HepG2 (cell line): Measurements from ENCODE around the gene CAPN10. TPM values are rescaled to one million over a fixed set of nuclear protein-coding genes. Genes with fewer than 3 reads are reported as not detected.

Source experiments
- ADNP ChIP-seq: sonication (generic); formaldehyde crosslinking; IDR thresholded peaks from 2 replicates; pipeline ENCODE4 v1.4.0; 2020; ENCODE audit warnings: missing genetic modification reagents
- ARID4A ChIP-seq: sonication (generic); formaldehyde crosslinking; IDR thresholded peaks from 2 replicates; pipeline ENCODE4 v1.5.0; 2020; ENCODE audit warnings: mild to moderate bottlenecking, missing genetic modification reagents, borderline replicate concordance
- ASH2L ChIP-seq: fragments of 300-600, 200-600 bp; sonication (generic); IDR thresholded peaks from 2 replicates; pipeline ENCODE4 v1.7.0; 2017; ENCODE audit warnings: low read depth, mild to moderate bottlenecking, moderate library complexity, mixed read lengths, low read length; ENCODE audit not compliant: insufficient read length
- ATF6 ChIP-seq: sonication (generic); formaldehyde crosslinking; conservative IDR thresholded peaks from 2 replicates; pipeline ENCODE4 v1.4.0; 2020; ENCODE audit warnings: missing genetic modification reagents
- CHD4 ChIP-seq: fragments of 200-600 bp; sonication (generic); IDR thresholded peaks from 2 replicates; pipeline ENCODE4 v1.7.0; 2017; ENCODE audit warnings: mild to moderate bottlenecking, low read length, borderline replicate concordance
- FIP1L1 ChIP-seq: fragments of 200-400 bp; formaldehyde crosslinking; IDR thresholded peaks from 2 replicates; pipeline ENCODE4 v1.6.1; 2018; ENCODE audit warnings: low read depth, mild to moderate bottlenecking, low read length, moderate library complexity, borderline replicate concordance; ENCODE audit not compliant: insufficient read depth
- FOSL2 ChIP-seq: sonication (generic); formaldehyde crosslinking; IDR thresholded peaks from 2 replicates; pipeline ENCODE4 v1.4.0; 2020; ENCODE audit warnings: missing genetic modification reagents
- GATAD1 ChIP-seq: IDR thresholded peaks from 2 replicates; pipeline ENCODE4 v1.6.1; 2016; ENCODE audit warnings: missing genetic modification reagents, missing compliant biosample characterization
- SAP130 ChIP-seq: IDR thresholded peaks from 2 replicates; pipeline ENCODE4 v1.6.1; 2016; ENCODE audit warnings: low read depth
- SMC3 ChIP-seq: IDR thresholded peaks from 2 replicates; pipeline ENCODE4 v1.6.1; 2011; ENCODE audit warnings: low read length, improper control_type of control experiment
- THAP11 ChIP-seq: IDR thresholded peaks from 2 replicates; pipeline ENCODE4 v1.6.1; 2016; ENCODE audit warnings: missing biosample characterization, missing genetic modification reagents
- TMF1 ChIP-seq: sonication (generic); formaldehyde crosslinking; IDR thresholded peaks from 2 replicates; pipeline ENCODE4 v1.8.1; 2022; ENCODE audit warnings: low read depth, missing genetic modification reagents
- ZBTB3 ChIP-seq: sonication (generic); formaldehyde crosslinking; IDR thresholded peaks from 2 replicates; pipeline ENCODE4 v1.4.0; 2020; ENCODE audit warnings: low read depth, mild to moderate bottlenecking, moderate library complexity, missing genetic modification reagents, borderline replicate concordance
- ZC3H4 ChIP-seq: sonication (generic); formaldehyde crosslinking; IDR thresholded peaks from 2 replicates; pipeline ENCODE4 v1.4.0; 2020; ENCODE audit warnings: missing genetic modification reagents, borderline replicate concordance
- ZNF264 ChIP-seq: sonication (generic); formaldehyde crosslinking; IDR thresholded peaks from 2 replicates; pipeline ENCODE4 v1.4.0; 2020; ENCODE audit warnings: missing genetic modification reagents
- ZNF564 ChIP-seq: sonication (generic); formaldehyde crosslinking; IDR thresholded peaks from 2 replicates; pipeline ENCODE4 v1.8.1; 2023; ENCODE audit warnings: mild to moderate bottlenecking, missing genetic modification reagents
- ZNF766 ChIP-seq: sonication (generic); formaldehyde crosslinking; IDR thresholded peaks from 2 replicates; pipeline ENCODE4 v1.5.0; 2020; ENCODE audit warnings: missing genetic modification reagents, borderline replicate concordance
- ZNF816 ChIP-seq: sonication (generic); formaldehyde crosslinking; IDR thresholded peaks from 2 replicates; pipeline ENCODE4 v1.8.0; 2022; ENCODE audit warnings: missing genetic modification reagents, mild to moderate bottlenecking, borderline replicate concordance
- polyA plus RNA-seq, 8 experiments: library from polyadenylated mRNA; depleted of rRNA in 3 of 8; stranded (reverse) in 7 of 8; unstranded in 1 of 8; fragments of >200 nt; fragmentation: Illumina TruSeq in 4 of 8; extraction: Trizol in 4 of 8; gene quantifications; 2 replicates each; pipeline versions ENCODE4 v1.2.1 to v1.2.3, GENCODE V29; 2011 to 2016; ENCODE audit warnings: low read depth in 4 of 8, missing spikeins in 1 of 8, mixed read lengths in 1 of 8; ENCODE audit not compliant: insufficient read depth in 1 of 8
- total RNA-seq, 5 experiments: library from RNA; depleted of rRNA; stranded (reverse); fragments of >200 nt; fragmentation: Illumina TruSeq; extraction: Trizol; gene quantifications; 2 replicates each; pipeline ENCODE4 v1.2.3, GENCODE V29; 2016; ENCODE audit warnings: low read depth in 1 of 5
- TF ChIP-seq, protein P1 (sequence below): IDR thresholded peaks from 2 replicates; pipeline ENCODE4 v1.6.1; 2016; ENCODE audit warnings: low read depth, borderline replicate concordance
- TF ChIP-seq, protein P2 (sequence below): sonication (generic); formaldehyde crosslinking; IDR thresholded peaks from 2 replicates; pipeline ENCODE4 v1.4.0; 2020; ENCODE audit warnings: mild to moderate bottlenecking, missing genetic modification reagents

CAPN10 gene
- total and polyA plus RNA-seq, 2 of the 13 experiments (the other 11 are each of a cell fraction or from before 2014, with no cell fraction given): 27.6 to 32.4 TPM

- TF ChIP-seq, protein P1, sequence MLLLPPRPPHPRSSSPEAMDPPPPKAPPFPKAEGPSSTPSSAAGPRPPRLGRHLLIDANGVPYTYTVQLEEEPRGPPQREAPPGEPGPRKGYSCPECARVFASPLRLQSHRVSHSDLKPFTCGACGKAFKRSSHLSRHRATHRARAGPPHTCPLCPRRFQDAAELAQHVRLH: no peak
- TF ChIP-seq ZBTB3 (CRISPR knock-in tag) (no peak), SAP130 (CRISPR knock-in tag) (peak; percentile 24; the same call in 1 of the 2 replicates), CHD4 (no peak), ZNF816 (no peak), ZNF766 (CRISPR knock-in tag) (no peak), GATAD1 (CRISPR knock-in tag) (no peak), ATF6 (no peak), FOSL2 (CRISPR knock-in tag) (no peak), FIP1L1 (no peak), ADNP (CRISPR knock-in tag) (no peak), TMF1 (CRISPR knock-in tag) (no peak), THAP11 (peak; percentile 42; the same call in 1 of the 2 replicates), ZNF564 (no peak), ARID4A (no peak), ZNF264 (CRISPR knock-in tag) (no peak), ASH2L (no peak), SMC3 (peak; percentile 32; the same call in 1 of the 2 replicates), ZC3H4 (no peak)
- TF ChIP-seq, protein P2, sequence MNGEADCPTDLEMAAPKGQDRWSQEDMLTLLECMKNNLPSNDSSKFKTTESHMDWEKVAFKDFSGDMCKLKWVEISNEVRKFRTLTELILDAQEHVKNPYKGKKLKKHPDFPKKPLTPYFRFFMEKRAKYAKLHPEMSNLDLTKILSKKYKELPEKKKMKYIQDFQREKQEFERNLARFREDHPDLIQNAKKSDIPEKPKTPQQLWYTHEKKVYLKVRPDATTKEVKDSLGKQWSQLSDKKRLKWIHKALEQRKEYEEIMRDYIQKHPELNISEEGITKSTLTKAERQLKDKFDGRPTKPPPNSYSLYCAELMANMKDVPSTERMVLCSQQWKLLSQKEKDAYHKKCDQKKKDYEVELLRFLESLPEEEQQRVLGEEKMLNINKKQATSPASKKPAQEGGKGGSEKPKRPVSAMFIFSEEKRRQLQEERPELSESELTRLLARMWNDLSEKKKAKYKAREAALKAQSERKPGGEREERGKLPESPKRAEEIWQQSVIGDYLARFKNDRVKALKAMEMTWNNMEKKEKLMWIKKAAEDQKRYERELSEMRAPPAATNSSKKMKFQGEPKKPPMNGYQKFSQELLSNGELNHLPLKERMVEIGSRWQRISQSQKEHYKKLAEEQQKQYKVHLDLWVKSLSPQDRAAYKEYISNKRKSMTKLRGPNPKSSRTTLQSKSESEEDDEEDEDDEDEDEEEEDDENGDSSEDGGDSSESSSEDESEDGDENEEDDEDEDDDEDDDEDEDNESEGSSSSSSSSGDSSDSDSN: no peak
Observed at GRCh38 chr2:240556553-240557100, 29.9 kb upstream of the CAPN10 start (continued).
